Measurements from ENCODE around the gene TCF12. TPM values are rescaled to one million over a fixed set of nuclear protein-coding genes. Genes with fewer than 3 reads are reported as not detected.
"Not testable (repeated sequence)": the region's sequence is repeated elsewhere in the genome, so short reads cannot be mapped to it uniquely, and the experiment has no call there.

Gene TCF12
- total RNA-seq, 1 donor from 2014 or later, result 106 TPM

- H3K27me3 Mint-ChIP-seq (ENCODE audit: low read depth), result no peaks in the 10 kb centered on the region
- no peak for TF ChIP-seq CTCF (IDR thresholded peaks at IDR 0.05)
- peaks cover 45% of the 10 kb centered on the region for H3K4me1 Mint-ChIP-seq (ENCODE audit: low read depth)
- no peak overlapping the region for H3K4me3 Mint-ChIP-seq (ENCODE audit: unreplicated experiment)
- no peak for DNase-seq (ENCODE audit: low spot score)
- peaks cover 1% of the 10 kb centered on the region for H3K36me3 Mint-ChIP-seq (ENCODE audit: low read depth)
- H3K27ac Mint-ChIP-seq (ENCODE audit: unreplicated experiment), result no peak overlapping the region
- no peaks in the 10 kb centered on the region for H3K9me3 Mint-ChIP-seq (ENCODE audit: low read depth)
Observed at GRCh38 chr15:57005244-57005643, 86.8 kb downstream of the TCF12 start.

GRCh38 chr15:57007797-57008196 lies 89.4 kb downstream of the TCF12 start:
- H3K36me3 Mint-ChIP-seq (ENCODE audit: low read depth); DNase-seq (ENCODE audit: low spot score); H3K9me3 Mint-ChIP-seq (ENCODE audit: low read depth); H3K27me3 Mint-ChIP-seq (ENCODE audit: low read depth); H3K4me3 Mint-ChIP-seq (ENCODE audit: unreplicated experiment): not testable (repeated sequence)
- Mint-ChIP-seq H3K4me1 (ENCODE audit: low read depth) (peaks cover 38% of the 10 kb centered on the region), H3K27ac (ENCODE audit: unreplicated experiment) (peak overlapping the region; percentile 80)

DNA sequence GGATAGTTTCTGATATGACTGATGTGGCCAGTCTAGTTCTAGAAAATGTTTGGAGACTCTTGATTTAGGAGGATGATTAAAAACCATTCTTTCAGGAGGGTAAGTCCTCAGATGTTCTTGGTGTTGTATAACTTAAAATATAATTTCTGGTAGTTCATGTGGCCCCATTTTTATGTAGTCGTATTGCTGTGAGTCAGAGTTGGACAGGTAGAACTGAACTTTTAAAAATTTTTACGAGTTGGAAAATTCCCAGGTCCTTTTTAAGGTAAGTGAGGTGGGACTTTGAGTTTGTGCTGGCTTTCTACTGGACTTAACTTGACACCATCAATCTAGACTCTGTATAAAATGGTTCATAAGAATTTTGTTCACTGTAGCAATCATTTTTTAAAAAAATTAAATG lies 92.3 kb downstream of the TCF12 start:
- TF ChIP-seq CTCF (IDR thresholded peaks at IDR 0.05), result no peak
- no peak for DNase-seq (ENCODE audit: low spot score)
- no peaks in the 10 kb centered on the region for H3K36me3 Mint-ChIP-seq (ENCODE audit: low read depth)
- peaks cover 20% of the 10 kb centered on the region for H3K4me1 Mint-ChIP-seq (ENCODE audit: low read depth)
- no peak overlapping the region for H3K27ac Mint-ChIP-seq (ENCODE audit: unreplicated experiment)
- no peaks in the 10 kb centered on the region for H3K27me3 Mint-ChIP-seq (ENCODE audit: low read depth)
- H3K9me3 Mint-ChIP-seq (ENCODE audit: low read depth), result no peaks in the 10 kb centered on the region
- no peak overlapping the region for H3K4me3 Mint-ChIP-seq (ENCODE audit: unreplicated experiment)

DNA sequence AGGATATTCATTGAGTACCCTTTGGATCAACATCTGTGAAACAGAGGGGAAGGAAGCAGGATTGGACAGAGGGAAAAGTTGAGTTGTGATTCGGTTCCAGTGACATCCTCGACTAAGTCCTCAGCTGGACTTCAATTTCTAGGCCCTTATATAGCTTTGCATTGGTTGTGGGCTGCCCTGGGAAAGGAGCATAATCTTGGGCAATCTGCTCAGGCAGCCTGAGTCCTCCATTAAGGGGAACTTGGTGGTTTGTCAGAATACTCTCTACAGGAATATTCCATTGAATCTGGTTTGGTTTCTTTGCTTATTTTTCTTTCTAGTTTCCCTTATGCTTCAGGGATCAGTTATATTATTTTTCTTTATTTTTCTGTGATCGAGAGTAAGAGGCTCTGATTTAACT lies 94.1 kb downstream of the TCF12 start:
- DNase-seq (ENCODE audit: low spot score), result no peak
- no peaks in the 10 kb centered on the region for H3K27me3 Mint-ChIP-seq (ENCODE audit: low read depth)
- H3K9me3 Mint-ChIP-seq (ENCODE audit: low read depth), result no peaks in the 10 kb centered on the region
- no peak overlapping the region for H3K4me3 Mint-ChIP-seq (ENCODE audit: unreplicated experiment)
- H3K27ac Mint-ChIP-seq (ENCODE audit: unreplicated experiment), result peak overlapping the region; percentile 55
- H3K36me3 Mint-ChIP-seq (ENCODE audit: low read depth), result no peaks in the 10 kb centered on the region
- H3K4me1 Mint-ChIP-seq (ENCODE audit: low read depth), result peaks cover 24% of the 10 kb centered on the region
- no peak for TF ChIP-seq CTCF (IDR thresholded peaks at IDR 0.05)

- not testable (repeated sequence) for H3K27me3 Mint-ChIP-seq (ENCODE audit: low read depth); DNase-seq (ENCODE audit: low spot score); H3K27ac Mint-ChIP-seq (ENCODE audit: unreplicated experiment); H3K36me3 Mint-ChIP-seq (ENCODE audit: low read depth); H3K4me3 Mint-ChIP-seq (ENCODE audit: unreplicated experiment); H3K9me3 Mint-ChIP-seq (ENCODE audit: low read depth)
- peaks cover 39% of the 10 kb centered on the region for H3K4me1 Mint-ChIP-seq (ENCODE audit: low read depth)
Observed at GRCh38 chr15:57014896-57015295, 96.5 kb downstream of the TCF12 start.

- H3K27me3 Mint-ChIP-seq (ENCODE audit: low read depth), result no peaks in the 10 kb centered on the region
- no peaks in the 10 kb centered on the region for H3K36me3 Mint-ChIP-seq (ENCODE audit: low read depth)
- H3K4me3 Mint-ChIP-seq (ENCODE audit: unreplicated experiment), result no peak overlapping the region
- H3K9me3 Mint-ChIP-seq (ENCODE audit: low read depth), result no peaks in the 10 kb centered on the region
- peaks cover 43% of the 10 kb centered on the region for H3K4me1 Mint-ChIP-seq (ENCODE audit: low read depth)
- H3K27ac Mint-ChIP-seq (ENCODE audit: unreplicated experiment), result no peak overlapping the region
- TF ChIP-seq CTCF (IDR thresholded peaks at IDR 0.05), result no peak
- no peak for DNase-seq (ENCODE audit: low spot score)
Observed at GRCh38 chr15:57015360-57015759, 96.9 kb downstream of the TCF12 start.

All from chondrocyte (in vitro differentiated cells).